SK-N-SH treated with all-trans-retinoic acid at 6 μM for 48 hours (cell line): Measurements from ENCODE around the gene FRMD4A.

ENCODE experiments used
- ATAC-seq: fragments of 200-7000 bp; cut with Tn5 transposase; 3 replicates; pipeline ENCODE4 v1.9.1; 2020; ENCODE audit warnings: mild to moderate bottlenecking, moderate library complexity
- ARNTL ChIP-seq: fragments of 450-650 bp; formaldehyde crosslinking; IDR thresholded peaks from 2 replicates; pipeline ENCODE4 v1.5.0; 2020; ENCODE audit warnings: low read depth, mild to moderate bottlenecking, moderate library complexity, borderline replicate concordance
- BACH2 ChIP-seq: fragments of 250-450 bp; sonication (Bioruptor Pico); IDR thresholded peaks from 2 replicates; pipeline ENCODE4 v1.9.0; 2021; ENCODE audit warnings: mild to moderate bottlenecking, borderline replicate concordance
- CSDC2 ChIP-seq: fragments of 250-450 bp; sonication (Bioruptor Pico); IDR thresholded peaks from 2 replicates; pipeline ENCODE4 v1.5.0; 2020; ENCODE audit warnings: mild to moderate bottlenecking, moderate library complexity
- CSRNP3 ChIP-seq: fragments of 250-450 bp; sonication (Bioruptor Pico); IDR thresholded peaks from 2 replicates; pipeline ENCODE4 v1.5.1; 2021; ENCODE audit warnings: mild to moderate bottlenecking, moderate library complexity
- ISL1 ChIP-seq: fragments of 250-450 bp; sonication (Bioruptor Pico); IDR thresholded peaks from 2 replicates; pipeline ENCODE4 v2.1.2; 2022; ENCODE audit warnings: mild to moderate bottlenecking, moderate library complexity
- OSR1 ChIP-seq: fragments of 250-450 bp; sonication (Bioruptor Pico); IDR thresholded peaks from 2 replicates; pipeline ENCODE4 v1.8.0; 2022; ENCODE audit warnings: moderate library complexity, mild to moderate bottlenecking, inconsistent platforms
- PATZ1 ChIP-seq: fragments of 250-450 bp; sonication (Bioruptor Pico); IDR thresholded peaks from 2 replicates; pipeline ENCODE4 v1.8.0; 2020; ENCODE audit warnings: mild to moderate bottlenecking, moderate library complexity, borderline replicate concordance
- POU6F1 ChIP-seq: fragments of 250-450 bp; sonication (Bioruptor Pico); IDR thresholded peaks from 2 replicates; pipeline ENCODE4 v1.8.0; 2021; ENCODE audit warnings: low read depth, mild to moderate bottlenecking, moderate library complexity, borderline replicate concordance
- PPARA ChIP-seq: fragments of 250-450 bp; sonication (Bioruptor Pico); IDR thresholded peaks from 2 replicates; pipeline ENCODE4 v1.5.0; 2020; ENCODE audit warnings: mild to moderate bottlenecking, borderline replicate concordance
- RARB ChIP-seq: fragments of 250-450 bp; sonication (Bioruptor Pico); IDR thresholded peaks from 2 replicates; pipeline ENCODE4 v1.8.0; 2021; ENCODE audit warnings: mild to moderate bottlenecking, moderate library complexity
- SNAI2 ChIP-seq: fragments of 250-450 bp; sonication (Bioruptor Pico); IDR thresholded peaks from 2 replicates; pipeline ENCODE4 v1.5.0; 2020; ENCODE audit warnings: mild to moderate bottlenecking, moderate library complexity
- TCF4 ChIP-seq: fragments of 250-450 bp; sonication (Bioruptor Pico); IDR thresholded peaks from 2 replicates; pipeline ENCODE4 v1.8.0; 2021; ENCODE audit warnings: mild to moderate bottlenecking, moderate library complexity, borderline replicate concordance
- TOX ChIP-seq: fragments of 250-450 bp; sonication (Bioruptor Pico); IDR thresholded peaks from 2 replicates; pipeline ENCODE4 v1.8.0; 2021; ENCODE audit warnings: mild to moderate bottlenecking, moderate library complexity, borderline replicate concordance
- TSHZ2 ChIP-seq: fragments of 250-450 bp; sonication (Bioruptor Pico); IDR thresholded peaks from 2 replicates; pipeline ENCODE4 v1.5.0; 2020; ENCODE audit warnings: mild to moderate bottlenecking, moderate library complexity
- ZC3H10 ChIP-seq: fragments of 250-450 bp; sonication (Bioruptor Pico); IDR thresholded peaks from 2 replicates; pipeline ENCODE4 v1.5.1; 2021; ENCODE audit warnings: mild to moderate bottlenecking, moderate library complexity
- ZFP30 ChIP-seq: fragments of 450-650 bp; formaldehyde crosslinking; IDR thresholded peaks from 2 replicates; pipeline ENCODE4 v1.5.0; 2022; ENCODE audit warnings: mild to moderate bottlenecking, moderate library complexity
- ZNF565 ChIP-seq: fragments of 450-650 bp; formaldehyde crosslinking; conservative IDR thresholded peaks from 2 replicates; pipeline ENCODE4 v1.5.0; 2020; ENCODE audit warnings: low read depth, mild to moderate bottlenecking, moderate library complexity
- ZNF70 ChIP-seq: fragments of 450-650 bp; formaldehyde crosslinking; IDR thresholded peaks from 2 replicates; pipeline ENCODE4 v1.5.0; 2020; ENCODE audit warnings: mild to moderate bottlenecking, moderate library complexity
- ZNF8 ChIP-seq: fragments of 450-650 bp; formaldehyde crosslinking; IDR thresholded peaks from 2 replicates; pipeline ENCODE4 v1.5.0; 2020; ENCODE audit warnings: mild to moderate bottlenecking, moderate library complexity

The FRMD4A gene

GRCh38 chr10:13684252-13684791 lies 646.4 kb downstream of the FRMD4A start (continued):
- 0 out of 2 replicates have a peak, but pooled peaks have one; percentile 40 for TF ChIP-seq TSHZ2 (CRISPR knock-in tag)
- TF ChIP-seq ZNF8 (CRISPR knock-in tag), result no peak; the same call in 1 of the 2 replicates
- TF ChIP-seq PATZ1 (CRISPR knock-in tag), result no peak
- TF ChIP-seq ISL1 (CRISPR knock-in tag), result peak; percentile 52
- peak; percentile 99 for TF ChIP-seq OSR1
- no peak for TF ChIP-seq ZFP30 (CRISPR knock-in tag)
- TF ChIP-seq TOX (CRISPR knock-in tag), result peak; percentile 92; the same call in 1 of the 2 replicates
- TF ChIP-seq TCF4, result no peak
- TF ChIP-seq BACH2 (CRISPR knock-in tag), result no peak
- TF ChIP-seq PPARA, result no peak
- no peak for TF ChIP-seq ZNF565 (CRISPR knock-in tag)
- TF ChIP-seq ZC3H10, result peak; percentile 82
- TF ChIP-seq, all 23 proteins: peak for 12

- ATAC-seq, result no peak
- TF ChIP-seq ZNF70 (CRISPR knock-in tag) (no peak), PPARA (no peak), TCF4 (no peak), ZFP30 (CRISPR knock-in tag) (no peak), PATZ1 (CRISPR knock-in tag) (no peak), TOX (CRISPR knock-in tag) (no peak), ZNF565 (CRISPR knock-in tag) (no peak), ZC3H10 (no peak), RARB (CRISPR knock-in tag) (no peak)
These were observed 647.7 kb downstream of the FRMD4A start for GRCh38 chr10:13683017-13683416.

- no peak for ATAC-seq
- TF ChIP-seq CSRNP3 (CRISPR knock-in tag), result no peak
- no peak for TF ChIP-seq SNAI2 (CRISPR knock-in tag)
- TF ChIP-seq ARNTL (CRISPR knock-in tag), result no peak
- no peak for TF ChIP-seq PPARA
- TF ChIP-seq RARB (CRISPR knock-in tag), result no peak
- no peak for TF ChIP-seq TOX (CRISPR knock-in tag)
- no peak for TF ChIP-seq TCF4
- TF ChIP-seq POU6F1 (CRISPR knock-in tag), result no peak
- no peak for TF ChIP-seq TSHZ2 (CRISPR knock-in tag)
- TF ChIP-seq PATZ1 (CRISPR knock-in tag), result no peak
- TF ChIP-seq CSDC2 (CRISPR knock-in tag), result no peak
- TF ChIP-seq ZFP30 (CRISPR knock-in tag), result no peak
These were observed 648.8 kb downstream of the FRMD4A start for GRCh38 chr10:13681960-13682359.
